ENCODE measurements around the gene NLRC3. TPM values are rescaled to one million over a fixed set of nuclear protein-coding genes. Genes with fewer than 3 reads are reported as not detected.
"Not testable (repeated sequence)": the region's sequence is repeated elsewhere in the genome, so short reads cannot be mapped to it uniquely, and the experiment has no call there.

The NLRC3 gene
- polyA plus RNA-seq, 1 experiment: not detected

GRCh38 chr16:3609895-3610697 is 32.9 kb upstream of the NLRC3 start:
- Histone ChIP-seq H3K9me3 (ENCODE audit: control insufficient read depth, insufficient read depth, low read length) (peaks cover 7% of the 10 kb centered on the region; the same call in 1 of the 2 replicates), H3K27me3 (ENCODE audit: control insufficient read depth, insufficient read depth, low read length) (no peaks in the 10 kb centered on the region), H3K4me3 (ENCODE audit: low read depth, low read length) (peak overlapping the region; percentile 84), H3K27ac (ENCODE audit: low read depth, low read length) (no peak overlapping the region)
- POLR2A ChIA-PET: no interaction called here
- CTCF ChIA-PET: no interaction called here
- DNase-seq (ENCODE audit: low read depth, low spot score): no peak
- TF ChIP-seq CTCF (IDR thresholded peaks at IDR 0.05; ENCODE audit: low read depth, low read length): no peak

DNA sequence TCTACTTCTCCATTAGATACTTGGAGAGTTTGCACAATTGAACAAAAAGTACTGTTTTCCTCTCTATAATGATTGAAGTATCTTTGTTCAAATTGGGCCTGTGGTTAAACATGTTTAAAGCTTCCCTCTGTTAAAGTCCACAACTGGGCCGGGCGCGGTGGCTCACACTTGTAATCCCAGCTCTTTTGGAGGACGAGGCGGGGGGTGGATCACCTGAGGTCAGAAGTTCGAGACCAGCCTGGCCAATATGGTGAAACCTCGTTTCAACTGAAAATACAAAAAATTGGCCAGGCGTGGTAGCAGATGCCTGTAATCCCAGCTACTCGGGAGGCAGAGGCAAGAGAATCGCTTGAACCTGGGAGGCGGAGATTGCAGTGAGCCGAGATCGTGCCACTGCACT is 31.8 kb upstream of the NLRC3 start:
- CTCF ChIA-PET; H3K4me3 ChIP-seq (ENCODE audit: low read depth, low read length); DNase-seq (ENCODE audit: low read depth, low spot score); H3K27me3 ChIP-seq (ENCODE audit: control insufficient read depth, insufficient read depth, low read length); POLR2A ChIA-PET; H3K9me3 ChIP-seq (ENCODE audit: control insufficient read depth, insufficient read depth, low read length); H3K27ac ChIP-seq (ENCODE audit: low read depth, low read length): not testable (repeated sequence)

DNA sequence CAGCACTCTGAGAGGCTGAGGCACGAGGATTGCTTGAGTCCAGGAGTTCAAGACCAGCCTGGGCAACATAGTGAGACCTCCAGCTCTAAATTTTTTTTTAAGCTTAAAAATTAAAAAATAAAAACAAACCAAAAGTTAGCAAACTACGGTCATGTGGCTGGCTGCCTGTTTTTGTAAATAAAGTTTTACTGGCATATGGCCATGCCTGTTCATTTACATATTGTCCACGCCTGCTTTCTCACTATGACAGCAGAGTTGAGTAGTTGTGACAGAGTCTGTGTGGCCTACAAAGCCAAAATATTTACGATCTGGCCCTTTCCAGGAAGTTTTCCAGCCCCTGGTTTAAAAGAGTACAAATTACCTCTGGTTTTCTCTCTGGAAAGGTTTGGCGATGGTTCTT is 30.9 kb upstream of the NLRC3 start:
- no peak for DNase-seq (ENCODE audit: low read depth, low spot score)
- Histone ChIP-seq H3K9me3 (ENCODE audit: control insufficient read depth, insufficient read depth, low read length) (peaks cover 7% of the 10 kb centered on the region; the same call in 1 of the 2 replicates), H3K27ac (ENCODE audit: low read depth, low read length) (no peak overlapping the region), H3K4me3 (ENCODE audit: low read depth, low read length) (no peak overlapping the region), H3K27me3 (ENCODE audit: control insufficient read depth, insufficient read depth, low read length) (no peaks in the 10 kb centered on the region)
- CTCF ChIA-PET: no interaction called here
- no peak for TF ChIP-seq CTCF (IDR thresholded peaks at IDR 0.05; ENCODE audit: low read depth, low read length)
- POLR2A ChIA-PET: no interaction called here

DNA sequence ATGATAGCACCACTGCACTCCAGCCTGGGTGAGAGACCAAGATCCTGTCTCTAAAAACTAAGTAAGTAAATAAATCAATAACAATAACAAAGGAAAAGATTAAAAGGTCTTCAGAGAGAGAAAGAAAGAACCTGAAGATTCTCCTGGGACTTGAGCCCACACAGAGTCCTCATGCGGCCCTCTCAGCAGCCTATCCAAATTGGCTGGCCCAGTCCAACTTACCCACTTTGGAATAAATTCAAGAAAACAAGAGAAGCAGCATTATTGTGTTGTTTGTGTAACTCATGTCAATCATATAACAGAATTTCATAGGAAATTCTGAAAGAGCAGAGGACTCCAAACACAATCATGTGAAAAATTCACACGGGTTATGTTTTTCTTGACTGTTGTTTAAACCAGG is 30.4 kb upstream of the NLRC3 start:
- H3K27me3 ChIP-seq (ENCODE audit: control insufficient read depth, insufficient read depth, low read length): no peaks in the 10 kb centered on the region
- no peak overlapping the region for H3K27ac ChIP-seq (ENCODE audit: low read depth, low read length)
- ChIA-PET POLR2A (no interaction called here), CTCF (no interaction called here)
- no peak for DNase-seq (ENCODE audit: low read depth, low spot score)
- peaks cover 7% of the 10 kb centered on the region; the same call in 1 of the 2 replicates for H3K9me3 ChIP-seq (ENCODE audit: control insufficient read depth, insufficient read depth, low read length)
- H3K4me3 ChIP-seq (ENCODE audit: low read depth, low read length): no peak overlapping the region
- TF ChIP-seq CTCF (IDR thresholded peaks at IDR 0.05; ENCODE audit: low read depth, low read length): no peak

DNA sequence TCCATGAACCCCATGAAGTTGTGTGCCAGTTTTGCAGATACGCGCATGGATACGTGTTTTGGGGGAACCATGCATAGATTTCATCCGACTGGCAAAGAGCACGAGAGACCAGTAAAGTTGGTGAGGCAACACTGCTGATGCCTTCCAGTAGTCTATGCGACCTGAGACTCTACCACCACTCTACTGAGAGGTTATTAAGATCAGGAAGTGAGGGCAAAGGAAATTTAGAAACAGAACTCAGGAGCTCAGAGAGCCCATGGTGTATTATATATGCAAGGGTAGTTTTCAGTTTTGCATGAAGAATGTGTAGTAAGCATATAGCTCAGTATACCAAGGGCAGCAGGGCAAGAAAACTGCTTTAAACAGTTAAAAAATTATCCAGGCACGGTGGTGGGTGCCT is 30.0 kb upstream of the NLRC3 start:
- TF ChIP-seq CTCF (IDR thresholded peaks at IDR 0.05; ENCODE audit: low read depth, low read length): no peak
- Histone ChIP-seq H3K27me3 (ENCODE audit: control insufficient read depth, insufficient read depth, low read length) (no peaks in the 10 kb centered on the region), H3K27ac (ENCODE audit: low read depth, low read length) (no peak overlapping the region), H3K9me3 (ENCODE audit: control insufficient read depth, insufficient read depth, low read length) (peaks cover 7% of the 10 kb centered on the region; the same call in 1 of the 2 replicates), H3K4me3 (ENCODE audit: low read depth, low read length) (no peak overlapping the region)
- POLR2A ChIA-PET: no interaction called here
- DNase-seq (ENCODE audit: low read depth, low spot score): no peak
- CTCF ChIA-PET: no interaction called here

Measured in AG04450 (cell line).